Measurements from ENCODE around the gene NCMAP. TPM values are rescaled to one million over a fixed set of nuclear protein-coding genes. Genes with fewer than 3 reads are reported as not detected.

The NCMAP gene
- 1 to 10 TPM in 1 of 3 donors, under 1 TPM in 2; 0.16 to 8.2 (median 0.98) TPM for total RNA-seq

GRCh38 chr1:24555591-24556413, at the start of gene NCMAP:
Gene NCMAP, plus strand, starts transcription at chr1:24556087. Its CDS starts 39,344 bp downstream, at chr1:24595431.
- Histone ChIP-seq H3K27me3 (no peaks in the 10 kb centered on the region), H3K36me3 (no peaks in the 10 kb centered on the region), H3K27ac (peak within 1 kb of the TSS; percentile 0 to 70), H3K4me1 (peaks cover 0 to 7% of the 10 kb centered on the region in 2 donors), H3K9me3 (no peaks in the 10 kb centered on the region), H3K4me3 (peak within 1 kb of the TSS in 2 of 3 donors; percentile 54 to 60)
- DNase-seq (ENCODE audit: low spot score in 2 of 2), result peak in 1 of 2 donors; percentile 50
- TF ChIP-seq CTCF (IDR thresholded peaks at IDR 0.05) (no peak), POLR2A (IDR thresholded peaks at IDR 0.05) (no peak), POLR2AphosphoS5 (IDR thresholded peaks at IDR 0.05) (no peak)
- intact Hi-C loops (cut with DNase I; ENCODE audit: low total_unique reads), result no loop called here

- Histone ChIP-seq H3K27me3 (no peaks in the 10 kb centered on the region), H3K36me3 (no peaks in the 10 kb centered on the region), H3K27ac (no peak overlapping the region), H3K9me3 (no peaks in the 10 kb centered on the region), H3K4me1 (no peaks in the 10 kb centered on the region), H3K4me3 (no peak overlapping the region)
- intact Hi-C loops (cut with DNase I; ENCODE audit: low total_unique reads), result no loop called here
- no peak for DNase-seq (ENCODE audit: low spot score in 2 of 2)
- TF ChIP-seq POLR2AphosphoS5 (IDR thresholded peaks at IDR 0.05) (no peak), POLR2A (IDR thresholded peaks at IDR 0.05) (no peak)
Measured at GRCh38 chr1:24506691-24507381, 49.1 kb upstream of the NCMAP start.

- H3K4me1 ChIP-seq, result no peaks in the 10 kb centered on the region
- TF ChIP-seq POLR2A (IDR thresholded peaks at IDR 0.05) (no peak), CTCF (IDR thresholded peaks at IDR 0.05) (no peak)
- no peak for DNase-seq (ENCODE audit: low spot score in 2 of 2)
- intact Hi-C loops (cut with DNase I; ENCODE audit: low total_unique reads), result no loop called here
- no peak overlapping the region for H3K27ac ChIP-seq
- no peak overlapping the region for H3K4me3 ChIP-seq
- no peaks in the 10 kb centered on the region for H3K36me3 ChIP-seq
- H3K27me3 ChIP-seq, result no peaks in the 10 kb centered on the region
- H3K9me3 ChIP-seq, result no peaks in the 10 kb centered on the region
Measured at GRCh38 chr1:24507405-24507804, 48.5 kb upstream of the NCMAP start.

- Histone ChIP-seq H3K4me1 (no peaks in the 10 kb centered on the region), H3K27ac (no peak overlapping the region), H3K4me3 (no peak overlapping the region), H3K36me3 (no peaks in the 10 kb centered on the region), H3K27me3 (no peaks in the 10 kb centered on the region), H3K9me3 (no peaks in the 10 kb centered on the region)
- no peak for DNase-seq (ENCODE audit: low spot score in 2 of 2)
- no peak for TF ChIP-seq POLR2AphosphoS5 (IDR thresholded peaks at IDR 0.05)
- TF ChIP-seq CTCF (IDR thresholded peaks at IDR 0.05), result no peak
- TF ChIP-seq POLR2A (IDR thresholded peaks at IDR 0.05), result no peak
- intact Hi-C loops (cut with DNase I; ENCODE audit: low total_unique reads), result no loop called here
Measured at GRCh38 chr1:24508911-24509310, 47.0 kb upstream of the NCMAP start.

GRCh38 chr1:24513706-24514105, 42.2 kb upstream of the NCMAP start:
- no peak overlapping the region for H3K27ac ChIP-seq
- no peaks in the 10 kb centered on the region for H3K36me3 ChIP-seq
- no peaks in the 10 kb centered on the region for H3K27me3 ChIP-seq
- H3K9me3 ChIP-seq, result no peaks in the 10 kb centered on the region
- intact Hi-C loops (cut with DNase I; ENCODE audit: low total_unique reads), result no loop called here
- TF ChIP-seq CTCF (IDR thresholded peaks at IDR 0.05), result no peak
- TF ChIP-seq POLR2AphosphoS5 (IDR thresholded peaks at IDR 0.05), result no peak
- no peak for TF ChIP-seq POLR2A (IDR thresholded peaks at IDR 0.05)
- DNase-seq (ENCODE audit: low spot score in 2 of 2), result no peak
- H3K4me1 ChIP-seq, result no peaks in the 10 kb centered on the region
- no peak overlapping the region for H3K4me3 ChIP-seq

Data from breast epithelium (tissue), 4 donors.